ENCODE measurements around the gene NID2.

The NID2 gene

GRCh38 chr14:52007211-52007610 is 61.6 kb downstream of the NID2 start:
- no peaks in the 10 kb centered on the region for H3K4me1 ChIP-seq
- no peaks in the 10 kb centered on the region for H3K9me3 ChIP-seq
- H3K27me3 ChIP-seq: no peaks in the 10 kb centered on the region
- no peak for DNase-seq
- no peak for TF ChIP-seq CTCF (IDR thresholded peaks at IDR 0.05; ENCODE audit: low read depth, low read length)
- peaks cover 96% of the 10 kb centered on the region for H3K36me3 ChIP-seq
- H3K4me3 ChIP-seq (ENCODE audit: low read depth, low read length): no peak overlapping the region

GRCh38 chr14:52006361-52006760 is 62.5 kb downstream of the NID2 start:
- no peak for DNase-seq
- no peak for TF ChIP-seq CTCF (IDR thresholded peaks at IDR 0.05; ENCODE audit: low read depth, low read length)
- H3K9me3 ChIP-seq: no peaks in the 10 kb centered on the region
- H3K4me3 ChIP-seq (ENCODE audit: low read depth, low read length): no peak overlapping the region
- H3K36me3 ChIP-seq: peaks cover 98% of the 10 kb centered on the region
- H3K4me1 ChIP-seq: no peaks in the 10 kb centered on the region
- no peaks in the 10 kb centered on the region for H3K27me3 ChIP-seq

- no peaks in the 10 kb centered on the region for H3K27me3 ChIP-seq
- no peak for DNase-seq
- no peak overlapping the region for H3K4me3 ChIP-seq (ENCODE audit: low read depth, low read length)
- H3K36me3 ChIP-seq: peaks cover 98% of the 10 kb centered on the region
- TF ChIP-seq CTCF (IDR thresholded peaks at IDR 0.05; ENCODE audit: low read depth, low read length): no peak
- no peaks in the 10 kb centered on the region for H3K4me1 ChIP-seq
- no peaks in the 10 kb centered on the region for H3K9me3 ChIP-seq
Observed at GRCh38 chr14:52005625-52006024, 63.2 kb downstream of the NID2 start.

GRCh38 chr14:52003324-52003723 is 65.5 kb downstream of the NID2 start:
- peaks cover 90% of the 10 kb centered on the region for H3K36me3 ChIP-seq
- H3K27me3 ChIP-seq: no peaks in the 10 kb centered on the region
- no peak for DNase-seq
- H3K4me3 ChIP-seq (ENCODE audit: low read depth, low read length): no peak overlapping the region
- H3K9me3 ChIP-seq: no peaks in the 10 kb centered on the region
- no peak for TF ChIP-seq CTCF (IDR thresholded peaks at IDR 0.05; ENCODE audit: low read depth, low read length)
- no peaks in the 10 kb centered on the region for H3K4me1 ChIP-seq

- TF ChIP-seq CTCF (IDR thresholded peaks at IDR 0.05; ENCODE audit: low read depth, low read length): no peak
- DNase-seq: no peak
- Histone ChIP-seq H3K27me3 (no peaks in the 10 kb centered on the region), H3K36me3 (peaks cover 85% of the 10 kb centered on the region), H3K4me1 (no peaks in the 10 kb centered on the region), H3K4me3 (ENCODE audit: low read depth, low read length) (no peak overlapping the region), H3K9me3 (no peaks in the 10 kb centered on the region)
Observed at GRCh38 chr14:52002542-52002941, 66.3 kb downstream of the NID2 start.

- DNase-seq: no peak
- H3K4me3 ChIP-seq (ENCODE audit: low read depth, low read length): no peak overlapping the region
- no peaks in the 10 kb centered on the region for H3K4me1 ChIP-seq
- no peaks in the 10 kb centered on the region for H3K27me3 ChIP-seq
- H3K9me3 ChIP-seq: no peaks in the 10 kb centered on the region
- TF ChIP-seq CTCF (IDR thresholded peaks at IDR 0.05; ENCODE audit: low read depth, low read length): no peak
- H3K36me3 ChIP-seq: peaks cover 77% of the 10 kb centered on the region
Observed at GRCh38 chr14:52000696-52001095, 68.2 kb downstream of the NID2 start.

Data from BE2C (cell line).